ENCODE data around the gene SIGLEC15. TPM values are rescaled to one million over a fixed set of nuclear protein-coding genes. Genes with fewer than 3 reads are reported as not detected.

Gene SIGLEC15
- total RNA-seq, 4 donors from 2014 or later: 0.16 to 1.4 (median 0.71) TPM

- no peak for TF ChIP-seq CTCF (IDR thresholded peaks at IDR 0.05; ENCODE audit: low read depth)
Measured at GRCh38 chr18:45841765-45842442, 16.4 kb downstream of the SIGLEC15 start.

- TF ChIP-seq CTCF (IDR thresholded peaks at IDR 0.05; ENCODE audit: low read depth): no peak
Measured at GRCh38 chr18:45843019-45843418, 17.5 kb downstream of the SIGLEC15 start.

- TF ChIP-seq CTCF (IDR thresholded peaks at IDR 0.05; ENCODE audit: low read depth): no peak
Measured at GRCh38 chr18:45844938-45845337, 19.5 kb downstream of the SIGLEC15 start.

GRCh38 chr18:45845410-45845809, 19.9 kb downstream of the SIGLEC15 start:
- TF ChIP-seq CTCF (IDR thresholded peaks at IDR 0.05; ENCODE audit: low read depth): no peak

GRCh38 chr18:45847119-45847518, 21.6 kb downstream of the SIGLEC15 start:
- TF ChIP-seq CTCF (IDR thresholded peaks at IDR 0.05; ENCODE audit: low read depth): no peak

GRCh38 chr18:45849529-45849928, 24.1 kb downstream of the SIGLEC15 start:
- no peak for TF ChIP-seq CTCF (IDR thresholded peaks at IDR 0.05; ENCODE audit: low read depth)

- no peak for TF ChIP-seq CTCF (IDR thresholded peaks at IDR 0.05; ENCODE audit: low read depth)
Measured at GRCh38 chr18:45850021-45850420, 24.5 kb downstream of the SIGLEC15 start.

Measured in subcutaneous adipose tissue (tissue), 4 donors.